Measurements from ENCODE around the gene UGT8. TPM values are rescaled to one million over a fixed set of nuclear protein-coding genes. Genes with fewer than 3 reads are reported as not detected.

Gene UGT8
- polyA plus RNA-seq, 1 of the 3 experiments (the other 2 are of a cell fraction), result not detected

GRCh38 chr4:114607056-114607455 lies 8.4 kb downstream of the UGT8 start:
- Histone ChIP-seq H3K9me2 (no peaks in the 10 kb centered on the region), H3K27ac (ENCODE audit: low read depth in 2 of 2, low read length in 1 of 2) (no peak overlapping the region), H3K9me3 (no peaks in the 10 kb centered on the region), H2AFZ (ENCODE audit: low read depth) (no peak overlapping the region), H3K9ac (no peak overlapping the region), H3K4me3 (ENCODE audit: low read depth in 2 of 2, low read length in 1 of 2) (no peak overlapping the region), H3K36me3 (replicated peaks in 1 of 2; ENCODE audit: control insufficient read depth in 1 of 2, insufficient read depth in 2 of 2, low read length in 1 of 2) (no peaks in the 10 kb centered on the region), H3F3A (replicated peaks; ENCODE audit: insufficient read depth) (no peaks in the 10 kb centered on the region), H3K4me1 (ENCODE audit: control insufficient read depth in 1 of 2, insufficient read depth in 2 of 2, low read depth in 1 of 2, low read length in 1 of 2) (no peaks in the 10 kb centered on the region), H3K79me2 (ENCODE audit: insufficient read depth) (no peaks in the 10 kb centered on the region), H4K20me1 (ENCODE audit: insufficient read depth) (no peaks in the 10 kb centered on the region), H3K27me3 (ENCODE audit: insufficient read depth) (peaks cover 10% of the 10 kb centered on the region; the same call in 1 of the 2 replicates), H3K4me2 (no peak overlapping the region)
- POLR2A ChIA-PET, result no interaction called here
- CTCF ChIA-PET, result no interaction called here
- DNase-seq, result no peak
- TF ChIP-seq FOXM1 (IDR thresholded peaks at IDR 0.05; ENCODE audit: low read depth), result no peak
- no peak for TF ChIP-seq USF2 (IDR thresholded peaks at IDR 0.05; ENCODE audit: borderline replicate concordance, low read depth, low read length)
- no peak for TF ChIP-seq MEF2A (IDR thresholded peaks at IDR 0.05; ENCODE audit: borderline replicate concordance, low read depth)
- TF ChIP-seq TEAD4 (IDR thresholded peaks at IDR 0.05; ENCODE audit: borderline replicate concordance, insufficient read depth), result no peak
- TF ChIP-seq SMC3 (IDR thresholded peaks at IDR 0.05; ENCODE audit: low read depth, low read length), result no peak
- TF ChIP-seq TAF1 (IDR thresholded peaks at IDR 0.05; ENCODE audit: borderline replicate concordance, low read depth, low read length), result no peak
- TF ChIP-seq, protein P1, sequence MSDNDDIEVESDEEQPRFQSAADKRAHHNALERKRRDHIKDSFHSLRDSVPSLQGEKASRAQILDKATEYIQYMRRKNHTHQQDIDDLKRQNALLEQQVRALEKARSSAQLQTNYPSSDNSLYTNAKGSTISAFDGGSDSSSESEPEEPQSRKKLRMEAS (IDR thresholded peaks at IDR 0.05; ENCODE audit: low read depth), result no peak
- no peak for TF ChIP-seq RFX5 (IDR thresholded peaks at IDR 0.05; ENCODE audit: low read length)
- TF ChIP-seq, protein P2, sequence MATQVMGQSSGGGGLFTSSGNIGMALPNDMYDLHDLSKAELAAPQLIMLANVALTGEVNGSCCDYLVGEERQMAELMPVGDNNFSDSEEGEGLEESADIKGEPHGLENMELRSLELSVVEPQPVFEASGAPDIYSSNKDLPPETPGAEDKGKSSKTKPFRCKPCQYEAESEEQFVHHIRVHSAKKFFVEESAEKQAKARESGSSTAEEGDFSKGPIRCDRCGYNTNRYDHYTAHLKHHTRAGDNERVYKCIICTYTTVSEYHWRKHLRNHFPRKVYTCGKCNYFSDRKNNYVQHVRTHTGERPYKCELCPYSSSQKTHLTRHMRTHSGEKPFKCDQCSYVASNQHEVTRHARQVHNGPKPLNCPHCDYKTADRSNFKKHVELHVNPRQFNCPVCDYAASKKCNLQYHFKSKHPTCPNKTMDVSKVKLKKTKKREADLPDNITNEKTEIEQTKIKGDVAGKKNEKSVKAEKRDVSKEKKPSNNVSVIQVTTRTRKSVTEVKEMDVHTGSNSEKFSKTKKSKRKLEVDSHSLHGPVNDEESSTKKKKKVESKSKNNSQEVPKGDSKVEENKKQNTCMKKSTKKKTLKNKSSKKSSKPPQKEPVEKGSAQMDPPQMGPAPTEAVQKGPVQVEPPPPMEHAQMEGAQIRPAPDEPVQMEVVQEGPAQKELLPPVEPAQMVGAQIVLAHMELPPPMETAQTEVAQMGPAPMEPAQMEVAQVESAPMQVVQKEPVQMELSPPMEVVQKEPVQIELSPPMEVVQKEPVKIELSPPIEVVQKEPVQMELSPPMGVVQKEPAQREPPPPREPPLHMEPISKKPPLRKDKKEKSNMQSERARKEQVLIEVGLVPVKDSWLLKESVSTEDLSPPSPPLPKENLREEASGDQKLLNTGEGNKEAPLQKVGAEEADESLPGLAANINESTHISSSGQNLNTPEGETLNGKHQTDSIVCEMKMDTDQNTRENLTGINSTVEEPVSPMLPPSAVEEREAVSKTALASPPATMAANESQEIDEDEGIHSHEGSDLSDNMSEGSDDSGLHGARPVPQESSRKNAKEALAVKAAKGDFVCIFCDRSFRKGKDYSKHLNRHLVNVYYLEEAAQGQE (IDR thresholded peaks at IDR 0.05; ENCODE audit: low read depth, low read length), result no peak
- TF ChIP-seq NFIC (IDR thresholded peaks at IDR 0.05; ENCODE audit: borderline replicate concordance), result no peak
- no peak for TF ChIP-seq RXRA (IDR thresholded peaks at IDR 0.05; ENCODE audit: borderline replicate concordance, low read depth)
- no peak for TF ChIP-seq RCOR1 (IDR thresholded peaks at IDR 0.05; ENCODE audit: low read length)
- TF ChIP-seq, protein P3, sequence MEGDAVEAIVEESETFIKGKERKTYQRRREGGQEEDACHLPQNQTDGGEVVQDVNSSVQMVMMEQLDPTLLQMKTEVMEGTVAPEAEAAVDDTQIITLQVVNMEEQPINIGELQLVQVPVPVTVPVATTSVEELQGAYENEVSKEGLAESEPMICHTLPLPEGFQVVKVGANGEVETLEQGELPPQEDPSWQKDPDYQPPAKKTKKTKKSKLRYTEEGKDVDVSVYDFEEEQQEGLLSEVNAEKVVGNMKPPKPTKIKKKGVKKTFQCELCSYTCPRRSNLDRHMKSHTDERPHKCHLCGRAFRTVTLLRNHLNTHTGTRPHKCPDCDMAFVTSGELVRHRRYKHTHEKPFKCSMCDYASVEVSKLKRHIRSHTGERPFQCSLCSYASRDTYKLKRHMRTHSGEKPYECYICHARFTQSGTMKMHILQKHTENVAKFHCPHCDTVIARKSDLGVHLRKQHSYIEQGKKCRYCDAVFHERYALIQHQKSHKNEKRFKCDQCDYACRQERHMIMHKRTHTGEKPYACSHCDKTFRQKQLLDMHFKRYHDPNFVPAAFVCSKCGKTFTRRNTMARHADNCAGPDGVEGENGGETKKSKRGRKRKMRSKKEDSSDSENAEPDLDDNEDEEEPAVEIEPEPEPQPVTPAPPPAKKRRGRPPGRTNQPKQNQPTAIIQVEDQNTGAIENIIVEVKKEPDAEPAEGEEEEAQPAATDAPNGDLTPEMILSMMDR (IDR thresholded peaks at IDR 0.05), result no peak
- TF ChIP-seq EP300 (IDR thresholded peaks at IDR 0.05; ENCODE audit: borderline replicate concordance in 1 of 2, low read depth in 1 of 2, low read length in 1 of 2), result no peak
- TF ChIP-seq, protein P4, sequence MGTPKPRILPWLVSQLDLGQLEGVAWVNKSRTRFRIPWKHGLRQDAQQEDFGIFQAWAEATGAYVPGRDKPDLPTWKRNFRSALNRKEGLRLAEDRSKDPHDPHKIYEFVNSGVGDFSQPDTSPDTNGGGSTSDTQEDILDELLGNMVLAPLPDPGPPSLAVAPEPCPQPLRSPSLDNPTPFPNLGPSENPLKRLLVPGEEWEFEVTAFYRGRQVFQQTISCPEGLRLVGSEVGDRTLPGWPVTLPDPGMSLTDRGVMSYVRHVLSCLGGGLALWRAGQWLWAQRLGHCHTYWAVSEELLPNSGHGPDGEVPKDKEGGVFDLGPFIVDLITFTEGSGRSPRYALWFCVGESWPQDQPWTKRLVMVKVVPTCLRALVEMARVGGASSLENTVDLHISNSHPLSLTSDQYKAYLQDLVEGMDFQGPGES (IDR thresholded peaks at IDR 0.05; ENCODE audit: low read depth, low read length), result no peak
- no peak for TF ChIP-seq USF1 (IDR thresholded peaks at IDR 0.05; ENCODE audit: borderline replicate concordance, low read depth)
- TF ChIP-seq GATA2 (CRISPR knock-in tag; IDR thresholded peaks at IDR 0.05), result no peak

Data from SK-N-SH (cell line).